ENCODE results near the gene ASPHD1.
"Not testable (repeated sequence)": the region's sequence is repeated elsewhere in the genome, so short reads cannot be mapped to it uniquely, and the experiment has no call there.

ASPHD1 gene, protein sequence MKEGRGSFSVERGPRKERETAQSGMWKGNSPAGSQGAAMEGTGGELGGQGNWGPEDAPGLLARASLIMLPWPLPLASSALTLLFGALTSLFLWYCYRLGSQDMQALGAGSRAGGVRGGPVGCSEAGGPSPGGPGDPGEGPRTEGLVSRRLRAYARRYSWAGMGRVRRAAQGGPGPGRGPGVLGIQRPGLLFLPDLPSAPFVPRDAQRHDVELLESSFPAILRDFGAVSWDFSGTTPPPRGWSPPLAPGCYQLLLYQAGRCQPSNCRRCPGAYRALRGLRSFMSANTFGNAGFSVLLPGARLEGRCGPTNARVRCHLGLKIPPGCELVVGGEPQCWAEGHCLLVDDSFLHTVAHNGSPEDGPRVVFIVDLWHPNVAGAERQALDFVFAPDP

GRCh38 chr16:29900102-29900887 lies at the start of gene ASPHD1:
TSS of gene ASPHD1 (plus strand) at chr16:29900488. CDS start at chr16:29900972, 484 bp downstream.
- peak; percentile 81 for DNase-seq

DNA sequence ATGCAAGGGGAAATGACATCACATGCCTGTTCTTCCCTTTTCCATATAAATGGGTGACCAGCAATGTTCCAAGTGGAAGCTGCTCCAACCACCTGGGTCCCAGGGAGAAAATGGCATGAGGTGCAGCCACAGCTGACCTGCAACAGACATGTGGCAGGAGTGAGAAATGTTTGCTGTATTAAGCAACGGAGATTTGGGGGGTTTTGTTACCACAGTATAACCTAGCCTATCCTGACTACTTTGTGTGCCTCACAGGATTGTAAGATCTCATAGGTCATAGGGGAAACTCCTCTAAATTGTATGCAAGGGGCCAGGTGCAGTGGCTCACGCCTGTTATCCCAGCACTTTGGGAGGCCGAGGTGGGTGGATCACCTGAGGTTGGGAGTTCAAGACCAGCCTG lies 49.3 kb upstream of the ASPHD1 start:
- DNase-seq: no peak

DNA sequence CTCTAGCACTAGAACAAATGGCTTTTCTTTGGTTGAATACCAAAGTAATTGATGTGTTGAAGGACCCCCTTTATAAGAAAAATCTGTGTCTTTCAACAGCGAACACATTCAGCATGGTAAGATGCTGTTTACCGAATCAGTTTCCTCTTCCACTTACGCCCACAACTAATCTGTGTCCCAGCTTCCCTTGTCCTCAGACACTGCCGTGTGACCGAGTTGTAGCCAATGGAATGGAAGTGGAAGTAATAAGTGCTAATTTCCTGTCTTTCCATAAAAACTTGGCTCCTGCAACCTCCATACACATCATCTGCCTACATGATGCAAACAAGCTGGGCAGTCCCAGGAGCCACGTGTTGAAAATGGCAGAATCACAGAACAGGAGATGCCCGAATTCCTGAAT lies 47.6 kb upstream of the ASPHD1 start:
- no peak for DNase-seq

GRCh38 chr16:29854520-29855100 lies 45.7 kb upstream of the ASPHD1 start:
- DNase-seq: no peak

DNA sequence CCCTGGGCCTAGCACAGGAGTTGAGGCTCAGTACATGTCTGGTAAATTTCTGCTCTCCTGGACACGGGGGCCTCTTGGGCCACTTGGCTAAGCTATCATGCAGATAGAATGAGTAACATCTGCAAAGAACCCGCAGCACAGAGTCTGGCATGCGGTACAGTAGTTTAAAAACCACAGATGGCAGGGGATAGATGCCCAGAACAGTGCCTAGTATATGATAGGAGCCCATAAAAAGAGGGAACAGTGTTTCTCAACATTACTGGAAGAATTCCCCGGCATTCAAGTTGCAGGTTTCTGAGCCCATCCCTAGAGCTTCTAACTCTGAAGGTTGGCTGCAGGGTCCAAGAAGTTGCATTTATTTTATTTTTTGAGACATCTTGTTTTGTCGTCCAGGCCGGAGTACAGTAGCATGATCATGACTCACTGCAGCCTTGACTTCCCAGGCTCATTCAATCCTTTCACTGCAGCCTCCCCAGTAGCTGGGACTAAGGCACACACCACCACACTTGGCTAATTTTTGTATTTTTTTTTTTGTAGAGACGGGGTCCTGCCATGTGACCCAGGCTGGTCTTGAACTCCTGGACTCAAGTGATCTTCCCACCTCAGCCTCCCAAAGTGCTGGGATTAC lies 43.0 kb upstream of the ASPHD1 start:
- no peak for DNase-seq

DNA sequence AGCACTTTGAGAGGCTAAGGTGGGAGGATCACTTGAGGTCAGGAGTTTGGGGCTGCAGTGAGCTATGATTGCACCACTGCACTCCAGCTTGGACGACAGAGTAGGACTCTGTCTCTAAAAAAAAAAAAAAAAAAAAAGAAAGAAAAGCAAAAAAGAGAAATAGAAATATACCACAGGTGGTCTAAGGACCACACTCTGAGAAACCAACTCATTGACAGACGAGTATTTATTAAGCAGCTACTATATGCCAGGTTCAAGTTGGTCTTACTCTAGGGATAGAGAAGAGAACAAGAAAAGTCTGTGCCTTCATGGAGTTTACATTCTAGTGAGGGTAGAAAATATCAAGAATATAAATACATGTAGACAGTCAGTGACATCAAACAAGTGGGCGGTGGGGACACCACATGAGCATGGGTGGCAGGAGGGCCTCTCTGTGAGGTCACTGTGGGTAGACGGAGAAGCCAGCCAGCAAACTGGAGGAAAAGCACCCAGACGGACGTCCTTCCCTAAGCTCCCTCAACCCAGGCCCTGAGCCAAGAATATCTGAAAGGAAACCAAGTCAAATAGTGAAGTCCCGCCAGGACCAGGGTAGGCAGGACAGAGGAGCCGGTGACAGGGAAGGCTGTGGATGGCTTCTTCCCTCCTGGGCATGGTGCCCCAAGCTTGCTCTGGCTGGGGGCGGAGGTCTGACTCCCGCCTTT lies 42.0 kb upstream of the ASPHD1 start:
- DNase-seq: no peak

DNA sequence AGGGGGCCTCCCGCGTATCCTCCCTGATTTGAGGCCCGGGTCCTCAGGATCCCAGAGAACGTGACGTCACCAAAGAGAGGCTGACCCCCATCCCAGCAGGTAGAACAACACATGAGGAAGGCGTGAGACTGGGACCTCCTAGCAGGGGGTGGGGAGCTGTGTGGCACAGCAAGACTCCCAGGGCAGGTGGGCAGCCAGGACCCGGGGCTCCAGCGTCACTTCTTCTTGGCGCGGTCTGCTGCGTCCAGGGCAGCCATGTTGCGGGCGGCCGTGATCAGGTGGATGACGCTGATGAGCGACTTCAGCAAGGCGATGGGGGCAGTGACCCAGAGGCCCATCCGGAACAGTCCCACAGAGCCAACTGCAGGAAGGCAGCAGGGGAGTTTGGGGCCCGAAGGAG lies 41.3 kb upstream of the ASPHD1 start:
- DNase-seq: no peak

DNA sequence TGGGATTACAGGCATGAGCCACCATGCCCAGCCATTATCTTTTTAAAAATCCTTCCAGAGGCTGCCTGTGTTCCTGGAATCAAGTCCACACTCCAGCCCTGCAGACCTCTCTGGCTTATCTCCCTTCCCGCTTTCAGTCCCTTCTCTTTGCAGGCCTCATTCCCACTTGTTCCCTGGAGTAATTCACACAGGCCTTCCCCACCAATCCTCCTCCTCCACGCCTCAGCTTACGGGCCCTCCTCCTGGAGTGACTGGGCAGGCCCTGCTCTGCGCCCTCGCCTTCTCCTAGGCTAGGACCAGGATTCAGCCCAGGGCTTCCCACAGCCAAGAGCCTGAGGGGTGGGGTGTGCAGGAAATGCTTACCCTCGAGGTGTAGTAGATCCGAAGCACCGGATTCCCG lies 40.1 kb upstream of the ASPHD1 start:
- DNase-seq: no peak

- DNase-seq: no peak
These were observed 37.9 kb upstream of the ASPHD1 start for GRCh38 chr16:29862383-29862883.

- DNase-seq: peak; percentile 94
These were observed 37.2 kb upstream of the ASPHD1 start, which contains the start of gene CDIPT for GRCh38 chr16:29862884-29863668. TSS of gene CDIPT (minus strand) at chr16:29863226. CDS start at chr16:29862857, 369 bp downstream.

DNA sequence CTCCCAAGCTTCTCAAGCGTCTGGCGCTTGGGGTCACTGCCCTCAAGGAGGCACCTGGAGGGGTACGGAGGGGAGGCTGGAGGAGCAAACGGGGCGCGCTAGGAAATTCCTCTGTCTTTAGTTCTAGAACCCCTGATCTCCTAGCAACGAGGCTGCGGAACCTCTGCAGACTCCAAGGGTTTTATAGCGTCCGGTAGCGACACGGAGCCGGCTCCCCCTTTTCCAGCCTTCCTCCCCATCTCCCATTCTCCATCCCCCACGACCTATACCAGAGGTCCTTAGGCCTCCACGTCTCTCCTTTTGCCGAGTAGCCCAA lies 36.7 kb upstream of the ASPHD1 start:
- no peak for DNase-seq

DNA sequence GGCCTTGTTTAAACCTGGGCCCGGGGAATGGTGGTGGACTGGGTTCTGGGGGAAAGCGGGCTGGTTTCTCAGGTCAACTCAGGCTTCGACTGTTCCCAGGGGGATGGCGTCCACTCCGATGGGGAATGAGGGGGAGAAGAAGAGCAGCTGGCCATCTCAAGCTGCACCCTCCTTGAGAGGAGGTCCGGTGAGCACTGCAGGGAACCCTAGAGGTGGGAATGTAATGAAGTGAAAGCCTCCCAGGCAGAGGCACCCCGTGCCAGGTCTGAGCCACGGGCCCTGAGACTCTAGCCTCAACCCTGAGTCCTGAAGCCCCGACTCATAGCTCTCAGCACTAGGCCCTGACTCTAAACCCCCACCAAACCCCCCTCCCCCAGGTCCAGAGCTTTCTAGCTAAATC lies 36.1 kb upstream of the ASPHD1 start:
- no peak for DNase-seq

DNA sequence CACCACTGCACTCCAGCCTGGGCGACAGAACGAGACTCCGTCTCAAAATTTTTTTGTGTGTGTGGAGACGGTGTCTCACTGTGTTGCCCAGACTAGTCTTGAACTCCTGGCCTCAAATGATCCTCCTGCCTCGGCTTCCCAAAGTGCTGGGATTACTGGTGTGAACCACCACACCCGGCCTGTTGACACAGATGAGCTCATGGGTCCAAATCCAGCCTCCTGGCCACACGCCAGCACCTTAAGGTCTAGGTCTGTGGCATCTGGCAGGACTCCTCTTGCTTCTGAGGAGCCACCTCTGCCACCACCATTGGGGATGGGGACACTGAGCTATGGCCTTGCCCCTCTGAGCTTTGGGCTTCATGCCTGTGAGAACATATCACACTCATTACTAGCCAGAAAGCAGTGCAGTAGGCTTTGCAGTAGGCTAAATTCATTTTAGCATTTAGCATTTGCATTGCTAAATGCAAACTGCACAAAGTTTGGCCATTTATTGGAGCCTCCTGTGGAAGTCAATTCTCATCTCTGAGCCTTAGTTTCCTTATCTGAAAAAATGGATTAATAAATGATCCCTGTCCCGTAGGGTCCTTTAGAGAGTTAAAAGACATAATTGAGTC lies 31.8 kb upstream of the ASPHD1 start:
- no peak for DNase-seq

GRCh38 chr16:29869067-29869466 lies 31.2 kb upstream of the ASPHD1 start:
- DNase-seq: not testable (repeated sequence)

GRCh38 chr16:29871822-29872546 lies 28.3 kb upstream of the ASPHD1 start:
- no peak for DNase-seq

GRCh38 chr16:29873319-29873718 lies 27.0 kb upstream of the ASPHD1 start:
- no peak for DNase-seq

DNA sequence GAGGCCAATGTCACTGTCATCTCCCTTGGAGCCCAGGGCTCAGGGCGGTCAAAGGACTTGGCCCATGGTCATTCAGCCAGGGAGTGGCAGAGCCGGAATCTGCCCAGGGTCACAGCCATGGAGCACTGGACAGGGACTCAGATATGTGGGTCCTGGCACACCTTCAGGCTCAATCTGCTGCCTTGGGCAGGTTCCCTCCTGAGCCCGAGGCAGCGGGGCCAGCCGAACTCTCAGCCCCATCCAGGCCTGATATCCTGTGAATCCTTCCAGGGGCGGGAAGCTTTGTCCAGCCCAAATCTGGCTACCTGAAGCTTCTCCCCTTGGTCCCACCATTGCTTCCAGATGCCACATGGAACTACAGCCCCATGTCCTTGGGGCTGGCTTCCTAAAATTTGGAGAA lies 25.1 kb upstream of the ASPHD1 start:
- DNase-seq: no peak

DNA sequence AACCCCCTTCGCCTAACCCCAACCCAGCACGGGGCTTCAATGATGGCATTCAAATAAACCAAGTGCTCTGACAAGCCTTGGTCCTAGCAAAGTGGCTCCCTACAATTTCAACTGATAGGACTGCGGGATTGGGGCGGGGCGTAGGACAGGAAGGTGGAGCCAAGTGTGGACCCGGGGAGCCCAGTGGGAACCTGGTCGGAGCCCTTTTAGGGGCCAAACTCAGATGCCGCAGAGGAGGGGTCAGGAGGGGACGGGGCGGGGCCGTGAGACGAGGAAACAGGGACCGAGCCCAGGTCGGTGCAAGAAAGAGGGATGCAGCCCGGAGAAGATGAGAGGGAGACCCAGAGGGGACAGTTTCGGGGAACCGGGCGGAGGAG lies 24.1 kb upstream of the ASPHD1 start:
- DNase-seq: no peak

DNA sequence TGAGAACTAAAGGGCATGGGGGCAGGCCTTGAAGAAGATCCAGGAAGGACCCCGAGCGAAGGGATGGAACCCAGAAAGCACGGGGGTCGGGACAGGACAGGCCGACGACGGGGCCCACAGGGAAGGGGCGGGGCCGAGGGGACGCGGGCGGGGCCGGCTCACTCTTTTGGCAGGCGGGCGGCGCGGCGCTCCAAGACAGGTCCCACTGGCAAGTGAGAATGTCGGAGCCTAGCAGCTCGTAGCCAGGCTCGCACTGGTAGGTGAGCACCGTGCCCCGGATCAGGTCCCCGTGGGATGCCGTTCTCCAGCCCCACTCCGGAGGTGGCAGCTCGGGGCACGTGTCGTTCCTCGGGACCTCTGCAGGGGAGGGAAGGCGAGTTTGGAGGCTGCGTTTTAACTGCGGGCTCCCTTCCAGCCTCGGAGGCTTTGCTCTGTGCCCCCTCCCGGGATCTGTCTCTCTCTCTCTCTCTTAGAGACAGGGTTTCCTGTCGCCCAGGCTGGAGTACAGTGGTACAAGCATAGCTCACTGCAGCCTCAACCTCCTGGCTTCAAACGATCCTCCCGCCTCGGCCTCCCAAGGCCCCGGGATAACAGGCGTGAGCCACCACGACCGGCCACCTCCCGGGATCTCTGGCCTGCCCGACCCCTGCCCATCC lies 23.6 kb upstream of the ASPHD1 start:
- DNase-seq: peak; percentile 58
